Testis (tissue), 3 donors: ENCODE data around the gene XYLT1. TPM values are rescaled to one million over a fixed set of nuclear protein-coding genes. Genes with fewer than 3 reads are reported as not detected.

Source experiments
- DNase-seq: peaks from one replicate; pipeline ENCODE4 v3.0.0-alpha.2; 2019
- H3K27ac ChIP-seq, 2 donors: fragments of 200-600 bp; sonication (generic); one replicate each; pipeline ENCODE4 v1.5.1; 2019
- H3K27me3 ChIP-seq: fragments of 200-600 bp; sonication (generic); one replicate; pipeline ENCODE4 v1.5.1; 2019
- H3K36me3 ChIP-seq: fragments of 200-600 bp; sonication (generic); one replicate; pipeline ENCODE4 v1.5.1; 2017; ENCODE audit warnings: low read depth; ENCODE audit errors: missing control alignments
- H3K4me1 ChIP-seq: fragments of 200-600 bp; sonication (generic); one replicate; pipeline ENCODE4 v1.5.1; 2019
- H3K4me3 ChIP-seq, 2 donors: fragments of 200-600 bp; sonication (generic); one replicate each; pipeline ENCODE4 v1.5.1; 2017 to 2019
- H3K9me3 ChIP-seq: fragments of 200-600 bp; sonication (generic); one replicate; pipeline ENCODE4 v1.5.1; 2017
- POLR2A ChIP-seq: fragments of 450-650 bp; IDR thresholded peaks from one replicate; pipeline ENCODE4 v1.6.1; 2017; ENCODE audit warnings: antibody characterized with exemption, mild to moderate bottlenecking, moderate library complexity
- WGBS, 2 donors: methylation state at CpG; one replicate each; pipeline ENCODE4 v1.1.5; 2018; 5-methylcytosine and 5-hydroxymethylcytosine counted together
- intact Hi-C: fragments of 100-400 bp; cut with DNase I; formaldehyde crosslinking; loops from one replicate; pipeline ENCODE4 v1.15.1; 2023; ENCODE audit warnings: low total_unique reads
- polyA plus RNA-seq: library from polyadenylated mRNA; stranded (reverse); fragments of 350-450 nt; fragmentation: Illumina TruSeq; extraction: RNeasy Lipid Tissue Mini Kit (QIAGEN cat#74804); gene quantifications from one replicate; pipeline ENCODE4 v1.2.3, GENCODE V29; 2014; ENCODE audit warnings: low read depth, low replicate concordance; ENCODE audit not compliant: insufficient read depth
- total RNA-seq, 2 donors: library from RNA; depleted of rRNA; stranded (reverse); fragments of >200 nt; gene quantifications; one replicate each; pipeline ENCODE4 v1.2.3, GENCODE V29; 2016
- TF ChIP-seq, protein P1 (sequence below), 3 experiments: fragments of 450-650 bp in 2 of 3; fragments of 200-600 bp in 1 of 3; sonication (generic) in 1 of 3; IDR thresholded peaks; one replicate each; pipeline ENCODE4 v1.5.1; 2016 to 2019; ENCODE audit warnings: antibody characterized with exemption in 3 of 3, mild to moderate bottlenecking in 2 of 3, moderate library complexity in 1 of 3

Gene XYLT1
- total and polyA plus RNA-seq, 3 donors from 2014 or later: 6.5 to 20.7 (median 13.6) TPM

DNA sequence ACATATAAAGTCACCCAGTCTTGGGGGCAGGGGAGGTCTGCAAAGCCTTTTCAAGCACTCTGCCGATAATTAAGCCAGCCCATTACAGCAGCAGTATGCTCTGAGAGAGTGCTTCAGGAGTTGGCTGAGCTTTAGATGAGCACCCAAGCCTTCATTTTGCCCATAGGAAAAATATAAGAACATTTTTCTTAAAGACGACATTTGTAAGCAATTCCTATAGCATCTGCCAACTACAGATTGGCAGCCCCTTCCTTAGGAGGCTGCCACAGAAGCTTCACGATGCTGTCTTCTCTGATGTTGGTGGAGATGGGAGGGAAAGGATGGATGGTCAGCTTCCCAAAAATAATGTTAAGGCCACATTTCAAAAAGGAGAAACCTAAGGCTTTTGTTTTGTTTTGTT is 367.5 kb downstream of the XYLT1 start:
- Histone ChIP-seq H3K27me3 (no peaks in the 10 kb centered on the region), H3K4me3 (no peak overlapping the region), H3K36me3 (no peaks in the 10 kb centered on the region), H3K9me3 (no peaks in the 10 kb centered on the region), H3K27ac (no peak overlapping the region), H3K4me1 (no peaks in the 10 kb centered on the region)
- DNase-seq: no peak
- 85 to 91% methylated on average over 3 of the region's 3 CpGs for WGBS, 2 donors
- TF ChIP-seq POLR2A: no peak
- TF ChIP-seq, protein P1, sequence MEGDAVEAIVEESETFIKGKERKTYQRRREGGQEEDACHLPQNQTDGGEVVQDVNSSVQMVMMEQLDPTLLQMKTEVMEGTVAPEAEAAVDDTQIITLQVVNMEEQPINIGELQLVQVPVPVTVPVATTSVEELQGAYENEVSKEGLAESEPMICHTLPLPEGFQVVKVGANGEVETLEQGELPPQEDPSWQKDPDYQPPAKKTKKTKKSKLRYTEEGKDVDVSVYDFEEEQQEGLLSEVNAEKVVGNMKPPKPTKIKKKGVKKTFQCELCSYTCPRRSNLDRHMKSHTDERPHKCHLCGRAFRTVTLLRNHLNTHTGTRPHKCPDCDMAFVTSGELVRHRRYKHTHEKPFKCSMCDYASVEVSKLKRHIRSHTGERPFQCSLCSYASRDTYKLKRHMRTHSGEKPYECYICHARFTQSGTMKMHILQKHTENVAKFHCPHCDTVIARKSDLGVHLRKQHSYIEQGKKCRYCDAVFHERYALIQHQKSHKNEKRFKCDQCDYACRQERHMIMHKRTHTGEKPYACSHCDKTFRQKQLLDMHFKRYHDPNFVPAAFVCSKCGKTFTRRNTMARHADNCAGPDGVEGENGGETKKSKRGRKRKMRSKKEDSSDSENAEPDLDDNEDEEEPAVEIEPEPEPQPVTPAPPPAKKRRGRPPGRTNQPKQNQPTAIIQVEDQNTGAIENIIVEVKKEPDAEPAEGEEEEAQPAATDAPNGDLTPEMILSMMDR (IDR thresholded peaks at IDR 0.05): no peak
- intact Hi-C loops: no loop called here

DNA sequence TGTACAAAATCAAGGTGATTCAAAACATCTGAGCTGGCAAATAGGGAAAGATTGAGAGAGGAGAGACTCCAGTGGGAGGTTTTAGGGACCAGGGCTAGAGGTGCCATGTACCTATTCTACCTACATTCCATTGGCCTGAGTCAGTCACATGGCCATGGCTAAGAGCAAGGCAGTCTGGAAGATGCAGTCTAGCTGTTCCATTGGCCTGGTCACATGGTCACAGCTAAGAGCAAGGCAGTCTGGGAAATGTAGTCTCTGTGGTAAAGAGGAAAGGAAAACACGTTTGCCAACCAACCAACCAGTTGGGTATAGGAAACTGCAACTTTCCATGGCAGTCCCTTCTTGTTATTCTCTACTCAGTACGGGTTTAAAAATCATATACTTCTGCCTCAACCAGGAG is 369.1 kb downstream of the XYLT1 start:
- 73 to 84% methylated on average over 2 of the region's 2 CpGs for WGBS, 2 donors
- intact Hi-C loops: no loop called here
- no peak overlapping the region for H3K27ac ChIP-seq

DNA sequence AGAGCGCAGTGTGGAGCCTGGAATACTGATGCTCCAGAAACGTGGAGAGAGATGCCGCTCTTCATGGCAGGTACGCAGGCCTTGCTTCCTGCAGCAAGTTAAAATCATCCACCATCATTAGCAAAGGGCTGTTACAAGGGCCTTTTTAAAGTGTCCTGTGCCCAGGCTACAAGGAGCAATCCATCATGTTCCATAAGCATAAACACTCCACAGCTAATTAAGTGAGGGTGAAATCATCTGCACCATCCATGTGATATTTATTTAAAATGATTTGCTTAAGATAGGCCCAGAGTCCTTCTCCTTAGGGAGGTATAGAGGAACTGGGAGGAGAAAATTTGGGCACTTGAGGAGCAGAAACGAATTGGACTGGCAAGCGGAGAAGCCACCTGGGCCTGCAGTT is 372.1 kb downstream of the XYLT1 start:
- Histone ChIP-seq H3K27me3 (no peaks in the 10 kb centered on the region), H3K4me3 (no peak overlapping the region), H3K36me3 (no peaks in the 10 kb centered on the region), H3K27ac (no peak overlapping the region), H3K4me1 (no peaks in the 10 kb centered on the region), H3K9me3 (no peaks in the 10 kb centered on the region)
- DNase-seq: no peak
- intact Hi-C loops: no loop called here
- TF ChIP-seq, protein P1 (IDR thresholded peaks at IDR 0.05): no peak
- TF ChIP-seq POLR2A: no peak
- 88 to 90% methylated on average over 6 of the region's 6 CpGs for WGBS, 2 donors

More for the DNA sequence above, 369.1 kb downstream of the XYLT1 start:
- Histone ChIP-seq H3K4me1 (no peaks in the 10 kb centered on the region), H3K4me3 (no peak overlapping the region), H3K36me3 (no peaks in the 10 kb centered on the region), H3K27me3 (no peaks in the 10 kb centered on the region), H3K9me3 (no peaks in the 10 kb centered on the region)
- peak; percentile 21 for DNase-seq
- TF ChIP-seq, protein P1 (IDR thresholded peaks at IDR 0.05): no peak
- TF ChIP-seq POLR2A: no peak

DNA sequence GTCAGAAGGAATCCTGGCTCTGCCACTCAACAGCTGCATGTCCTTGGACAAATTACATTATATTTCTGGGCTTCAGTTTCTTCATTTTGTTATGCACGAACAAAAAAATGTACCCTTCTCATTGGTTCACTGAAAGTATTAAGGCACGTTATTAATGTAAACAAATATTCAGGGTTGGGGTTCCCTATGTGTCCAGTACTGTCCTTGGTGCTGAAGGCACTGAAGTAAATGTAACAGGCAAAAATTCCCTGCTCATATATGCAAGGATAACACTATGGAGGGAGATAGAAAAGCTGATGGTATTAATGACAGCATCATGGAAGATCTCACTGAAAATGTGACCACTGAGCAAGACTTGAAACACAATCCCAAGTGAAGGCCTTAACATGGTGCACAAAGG is 386.6 kb downstream of the XYLT1 start:
- Histone ChIP-seq H3K9me3 (no peaks in the 10 kb centered on the region), H3K27me3 (no peaks in the 10 kb centered on the region), H3K4me1 (no peaks in the 10 kb centered on the region), H3K4me3 (no peak overlapping the region), H3K27ac (no peak overlapping the region), H3K36me3 (no peaks in the 10 kb centered on the region)
- TF ChIP-seq, protein P1 (IDR thresholded peaks at IDR 0.05): no peak
- TF ChIP-seq POLR2A: no peak
- intact Hi-C loops: no loop called here
- DNase-seq: no peak
- 46 to 59% methylated on average over 2 of the region's 2 CpGs for WGBS, 2 donors

DNA sequence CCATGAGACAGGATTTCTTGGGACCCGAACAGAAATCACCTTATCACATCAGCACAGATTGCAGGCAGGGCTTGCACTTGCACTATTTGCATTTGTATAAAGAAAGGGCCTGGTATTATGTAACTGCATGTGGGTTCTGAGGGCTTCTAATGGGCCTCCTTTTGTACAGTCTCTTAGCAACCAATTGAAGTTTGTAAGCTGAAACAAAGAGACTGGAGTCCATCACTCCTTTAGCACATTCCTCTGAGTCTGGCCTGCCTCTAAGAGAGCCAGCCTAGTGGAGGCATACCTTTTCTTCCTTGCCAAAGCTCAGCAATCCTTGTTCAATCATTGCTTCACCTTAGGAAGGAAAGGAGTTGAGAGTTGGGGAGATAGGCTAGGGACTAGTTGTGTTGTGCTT is 387.1 kb downstream of the XYLT1 start:
- no peak overlapping the region for H3K27ac ChIP-seq
- H3K4me3 ChIP-seq: no peak overlapping the region
- WGBS, 2 donors: 35 to 63% methylated on average over 1 of the region's 1 CpG
- DNase-seq: no peak
- H3K36me3 ChIP-seq: no peaks in the 10 kb centered on the region
- no peaks in the 10 kb centered on the region for H3K9me3 ChIP-seq
- intact Hi-C loops: no loop called here
- no peaks in the 10 kb centered on the region for H3K27me3 ChIP-seq
- TF ChIP-seq, protein P1 (IDR thresholded peaks at IDR 0.05): no peak
- no peak for TF ChIP-seq POLR2A
- no peaks in the 10 kb centered on the region for H3K4me1 ChIP-seq
